ENCODE data around the gene TOGARAM2. TPM values are rescaled to one million over a fixed set of nuclear protein-coding genes. Genes with fewer than 3 reads are reported as not detected.

Gene TOGARAM2
- total and polyA plus RNA-seq, 10 donors, result 3.0 to 19.9 (median 8.6) TPM

DNA sequence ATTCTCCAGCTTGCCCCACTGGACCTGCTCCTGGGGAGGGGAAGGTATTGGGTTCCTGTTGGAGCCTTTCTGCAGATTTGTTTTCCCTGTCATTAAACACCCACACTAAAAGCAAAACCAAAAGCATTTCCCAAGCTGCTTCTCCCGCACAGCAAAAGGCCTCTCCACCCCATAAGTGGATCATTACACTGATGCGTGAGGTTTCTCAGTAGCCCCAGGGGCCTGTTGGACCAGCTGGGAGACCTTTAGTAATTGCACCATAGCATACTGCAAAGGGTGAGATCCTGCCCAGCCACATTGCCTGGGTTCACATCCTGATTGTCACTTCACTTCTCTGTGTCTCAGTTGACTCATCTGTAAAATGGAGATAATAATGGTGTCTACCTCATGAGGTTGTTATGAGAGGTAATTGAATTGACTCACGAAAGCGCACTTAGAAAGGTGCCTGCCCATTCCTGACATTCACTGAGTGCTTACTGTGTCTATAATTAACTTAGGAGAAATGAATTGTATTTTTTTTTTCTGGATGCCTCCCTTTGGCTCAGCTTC lies 43.9 kb downstream of the TOGARAM2 start:
- no peak overlapping the region for H3K27ac ChIP-seq
- no peaks in the 10 kb centered on the region for H3K27me3 ChIP-seq (replicated peaks in 1 of 7)
- DNase-seq, result no peak
- no peaks in the 10 kb centered on the region for H3K9me3 ChIP-seq
- H3K4me1 ChIP-seq, result no peaks in the 10 kb centered on the region
- intact Hi-C loops (cut with DNase I; ENCODE audit: low total_unique reads), result no loop called here
- peaks cover 0 to 18% (median 0%) of the 10 kb centered on the region in 6 donors for H3K36me3 ChIP-seq
- no peak overlapping the region for H3K4me3 ChIP-seq
- WGBS, 5 donors, result 67 to 93% (median 83%) methylated on average over 2 to 4 of the region's 4 CpGs
- TF ChIP-seq, protein P1, sequence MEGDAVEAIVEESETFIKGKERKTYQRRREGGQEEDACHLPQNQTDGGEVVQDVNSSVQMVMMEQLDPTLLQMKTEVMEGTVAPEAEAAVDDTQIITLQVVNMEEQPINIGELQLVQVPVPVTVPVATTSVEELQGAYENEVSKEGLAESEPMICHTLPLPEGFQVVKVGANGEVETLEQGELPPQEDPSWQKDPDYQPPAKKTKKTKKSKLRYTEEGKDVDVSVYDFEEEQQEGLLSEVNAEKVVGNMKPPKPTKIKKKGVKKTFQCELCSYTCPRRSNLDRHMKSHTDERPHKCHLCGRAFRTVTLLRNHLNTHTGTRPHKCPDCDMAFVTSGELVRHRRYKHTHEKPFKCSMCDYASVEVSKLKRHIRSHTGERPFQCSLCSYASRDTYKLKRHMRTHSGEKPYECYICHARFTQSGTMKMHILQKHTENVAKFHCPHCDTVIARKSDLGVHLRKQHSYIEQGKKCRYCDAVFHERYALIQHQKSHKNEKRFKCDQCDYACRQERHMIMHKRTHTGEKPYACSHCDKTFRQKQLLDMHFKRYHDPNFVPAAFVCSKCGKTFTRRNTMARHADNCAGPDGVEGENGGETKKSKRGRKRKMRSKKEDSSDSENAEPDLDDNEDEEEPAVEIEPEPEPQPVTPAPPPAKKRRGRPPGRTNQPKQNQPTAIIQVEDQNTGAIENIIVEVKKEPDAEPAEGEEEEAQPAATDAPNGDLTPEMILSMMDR (IDR thresholded peaks at IDR 0.05 in 8 of 11, conservative IDR thresholded peaks at IDR 0.05 in 3 of 11), result no peak
- TF ChIP-seq POLR2AphosphoS5 (IDR thresholded peaks at IDR 0.05), result no peak
- no peak for TF ChIP-seq POLR2A (IDR thresholded peaks at IDR 0.05)

DNA sequence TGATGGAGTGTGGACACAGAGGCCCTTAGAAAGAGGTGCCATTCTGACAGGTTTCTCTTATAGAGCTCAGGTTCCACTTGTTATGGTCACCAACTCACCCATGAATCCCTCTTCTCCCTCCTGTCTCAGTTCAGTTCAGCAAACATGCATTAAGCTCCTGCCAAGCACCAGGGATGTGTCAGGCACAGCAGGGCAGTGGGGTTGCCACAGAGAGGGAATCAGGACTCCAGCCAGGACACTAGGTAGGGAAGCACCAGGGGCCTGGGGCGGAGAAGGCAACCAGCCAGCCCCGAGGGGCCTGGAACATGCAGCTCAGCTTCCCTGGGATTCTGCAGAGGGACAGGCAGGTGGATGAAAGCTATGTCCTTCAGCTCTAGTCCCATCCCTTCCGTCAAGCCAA lies 44.6 kb downstream of the TOGARAM2 start:
- H3K36me3 ChIP-seq, result peaks cover 0 to 18% (median 0%) of the 10 kb centered on the region in 6 donors
- no peaks in the 10 kb centered on the region for H3K27me3 ChIP-seq (replicated peaks in 1 of 7)
- H3K4me1 ChIP-seq, result no peaks in the 10 kb centered on the region
- H3K9me3 ChIP-seq, result no peaks in the 10 kb centered on the region
- 85 to 95% (median 92%) methylated on average over 3 of the region's 3 CpGs for WGBS, 5 donors
- no peak for DNase-seq
- H3K4me3 ChIP-seq, result no peak overlapping the region
- no peak overlapping the region for H3K27ac ChIP-seq
- no peak for TF ChIP-seq POLR2A (IDR thresholded peaks at IDR 0.05)
- TF ChIP-seq, protein P1 (IDR thresholded peaks at IDR 0.05 in 8 of 11, conservative IDR thresholded peaks at IDR 0.05 in 3 of 11), result no peak
- no peak for TF ChIP-seq POLR2AphosphoS5 (IDR thresholded peaks at IDR 0.05)
- intact Hi-C loops (cut with DNase I; ENCODE audit: low total_unique reads), result no loop called here

DNA sequence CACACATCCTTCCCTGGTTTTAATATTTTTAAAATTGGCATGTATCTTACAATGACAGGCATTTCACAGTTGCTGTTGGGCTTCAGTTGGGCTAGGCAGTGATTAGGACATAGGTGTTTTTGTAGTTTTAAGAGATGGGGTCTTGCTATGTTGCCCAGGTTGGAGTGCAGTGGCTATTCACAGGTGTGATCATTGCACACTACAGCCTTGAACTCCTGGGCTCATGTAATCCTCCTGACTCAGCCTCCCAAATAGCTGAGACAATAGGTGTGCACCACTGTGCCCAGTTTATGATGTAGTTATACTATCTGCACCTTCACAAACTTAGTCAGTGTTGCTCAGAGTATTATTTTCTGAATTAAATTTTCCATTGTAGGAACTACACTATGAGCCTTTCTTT lies 49.9 kb downstream of the TOGARAM2 start:
- H3K4me1 ChIP-seq, result peaks cover 0 to 11% (median 0%) of the 10 kb centered on the region in 6 donors
- H3K4me3 ChIP-seq, result no peak overlapping the region
- no peak for DNase-seq
- H3K27me3 ChIP-seq (replicated peaks in 1 of 7), result no peaks in the 10 kb centered on the region
- no peak overlapping the region for H3K27ac ChIP-seq
- intact Hi-C loops (cut with DNase I; ENCODE audit: low total_unique reads), result no loop called here
- H3K9me3 ChIP-seq, result no peaks in the 10 kb centered on the region
- H3K36me3 ChIP-seq, result peaks cover 0 to 16% (median 0%) of the 10 kb centered on the region in 6 donors
- TF ChIP-seq, protein P1 (IDR thresholded peaks at IDR 0.05 in 8 of 11, conservative IDR thresholded peaks at IDR 0.05 in 3 of 11), result no peak
- TF ChIP-seq POLR2AphosphoS5 (IDR thresholded peaks at IDR 0.05) (no peak), POLR2A (IDR thresholded peaks at IDR 0.05) (no peak)

DNA sequence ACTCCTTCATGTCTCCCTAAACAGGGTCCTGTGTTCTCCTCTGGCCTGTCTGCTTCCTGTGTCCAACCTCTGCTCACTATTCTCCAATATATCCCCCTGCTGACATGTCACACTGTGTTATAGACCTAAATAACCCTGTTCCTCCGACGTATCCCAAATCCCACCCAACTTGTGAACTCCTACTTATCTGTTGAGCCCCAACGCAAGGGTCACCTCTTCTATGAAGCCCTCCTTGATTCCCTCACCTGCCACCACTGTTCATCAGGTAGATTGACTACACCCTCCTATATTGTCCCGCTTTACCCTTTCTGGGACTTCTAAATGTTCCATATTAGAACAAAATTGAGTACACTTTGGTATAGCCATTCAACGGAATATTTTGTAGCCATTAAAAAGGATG lies 51.1 kb downstream of the TOGARAM2 start:
- 94 to 98% (median 96%) methylated on average over 5 of the region's 5 CpGs for WGBS, 5 donors
- no peaks in the 10 kb centered on the region for H3K27me3 ChIP-seq (replicated peaks in 1 of 7)
- peaks cover 0 to 26% (median 0%) of the 10 kb centered on the region in 6 donors for H3K36me3 ChIP-seq
- H3K9me3 ChIP-seq, result no peaks in the 10 kb centered on the region
- no peak for DNase-seq
- H3K27ac ChIP-seq, result no peak overlapping the region
- H3K4me3 ChIP-seq, result no peak overlapping the region
- intact Hi-C loops (cut with DNase I; ENCODE audit: low total_unique reads), result no loop called here
- TF ChIP-seq POLR2A (IDR thresholded peaks at IDR 0.05), result no peak
- no peak for TF ChIP-seq POLR2AphosphoS5 (IDR thresholded peaks at IDR 0.05)
- TF ChIP-seq, protein P1 (IDR thresholded peaks at IDR 0.05 in 8 of 11, conservative IDR thresholded peaks at IDR 0.05 in 3 of 11), result no peak
- peaks cover 0 to 11% (median 0%) of the 10 kb centered on the region in 6 donors for H3K4me1 ChIP-seq
